H1 (cell line): ENCODE data around the gene LARP4B. TPM values are rescaled to one million over a fixed set of nuclear protein-coding genes. Genes with fewer than 3 reads are reported as not detected.

ENCODE experiments used
- CTCF ChIA-PET: fragments of 300-600 bp; sonication (Branson Sonifier 250); formaldehyde crosslinking; loops from one replicate; lab custom pipeline; 2021; ENCODE audit not compliant: partially characterized antibody; lab: Charles Lee
- POLR2A ChIA-PET: fragments of 300-600 bp; sonication (Branson Sonifier 250); formaldehyde crosslinking; loops from one replicate; lab custom pipeline; 2021; ENCODE audit warnings: inconsistent platforms; ENCODE audit not compliant: partially characterized antibody; lab: Charles Lee
- DNase-seq, 2 experiments: peaks; one replicate each; pipeline versions ENCODE4 v3.0.0 to v3.0.0-alpha.2; 2010 to 2022; ENCODE audit warnings: low spot score in 2 of 2, low read depth in 1 of 2, mixed read lengths in 1 of 2
- FAIRE-seq: peaks from 2 replicates; lab custom pipeline; 2011; peaks lifted over from hg19 to GRCh38; lab: Jason Lieb, UNC
- H2AFZ ChIP-seq: 2 replicates; pipeline ENCODE4 v1.8.1; 2012; ENCODE audit warnings: low read length, inconsistent platforms
- H2AK5ac ChIP-seq: 2 replicates; pipeline ENCODE4 v1.6.1; 2013; ENCODE audit warnings: low read depth, low read length
- H2BK120ac ChIP-seq: replicated peaks from 2 replicates; pipeline ENCODE3; 2013; ENCODE audit warnings: low read depth, low read length, inconsistent platforms
- H2BK12ac ChIP-seq: 2 replicates; pipeline ENCODE4 v1.6.1; 2013; ENCODE audit warnings: low read depth, low read length
- H2BK15ac ChIP-seq: 2 replicates; pipeline ENCODE4 v1.6.1; 2013; ENCODE audit warnings: low read length
- H2BK20ac ChIP-seq: 2 replicates; pipeline ENCODE4 v1.6.1; 2013; ENCODE audit warnings: low read length
- H2BK5ac ChIP-seq: 2 replicates; pipeline ENCODE4 v1.6.1; 2013; ENCODE audit warnings: low read depth, low read length
- H3K14ac ChIP-seq: 2 replicates; pipeline ENCODE4 v1.6.1; 2013; ENCODE audit warnings: inconsistent platforms; ENCODE audit not compliant: insufficient read length
- H3K18ac ChIP-seq: 2 replicates; pipeline ENCODE4 v1.6.1; 2013; ENCODE audit warnings: low read length; ENCODE audit errors: extremely low read depth
- H3K23ac ChIP-seq: 2 replicates; pipeline ENCODE4 v1.6.1; 2013; ENCODE audit warnings: inconsistent platforms; ENCODE audit not compliant: insufficient read length
- H3K23me2 ChIP-seq: 2 replicates; pipeline ENCODE4 v1.6.1; 2013; ENCODE audit warnings: low read depth, low read length
- H3K27ac ChIP-seq: 2 replicates; pipeline ENCODE4 v1.6.1; 2011; ENCODE audit warnings: low read depth, low read length, inconsistent platforms
- H3K27me3 ChIP-seq, 4 experiments: replicated peaks in 1 of 4; 1 replicate in 1 of 4; 2 replicates in 3 of 4; pipeline versions ENCODE4 v1.6.1 to v1.8.1; 2011 to 2013; ENCODE audit warnings: low read length in 3 of 4, mild to moderate bottlenecking in 3 of 4, inconsistent platforms in 2 of 4, mixed read lengths in 2 of 4, moderate library complexity in 1 of 4; ENCODE audit not compliant: control insufficient read depth in 3 of 4, insufficient read depth in 3 of 4; ENCODE audit errors: extremely low read depth in 1 of 4
- H3K36me3 ChIP-seq, 4 experiments: 2 replicates each; pipeline versions ENCODE4 v1.6.1 to v1.8.1; 2011 to 2013; ENCODE audit warnings: mild to moderate bottlenecking in 4 of 4, low read length in 3 of 4, moderate library complexity in 2 of 4, control low read depth in 1 of 4, inconsistent platforms in 1 of 4; ENCODE audit not compliant: insufficient read depth in 4 of 4, control insufficient read depth in 2 of 4
- H3K4ac ChIP-seq: replicated peaks from 2 replicates; pipeline ENCODE3; 2013; ENCODE audit warnings: low read length, low read depth, mixed read lengths, inconsistent platforms; ENCODE audit not compliant: insufficient read length
- H3K4me1 ChIP-seq, 4 experiments: replicated peaks in 1 of 4; 1 replicate in 1 of 4; 2 replicates in 3 of 4; pipeline versions ENCODE4 v1.6.1 to v1.8.1; 2011 to 2013; ENCODE audit warnings: low read length in 3 of 4, inconsistent platforms in 2 of 4, mixed read lengths in 1 of 4; ENCODE audit not compliant: insufficient read depth in 4 of 4, control insufficient read depth in 3 of 4
- H3K4me2 ChIP-seq, 2 experiments: 2 replicates each; pipeline versions ENCODE4 v1.6.1 to v1.8.1; 2011 to 2013; ENCODE audit warnings: low read depth in 2 of 2, low read length in 2 of 2, control low read depth in 1 of 2, inconsistent platforms in 1 of 2, mild to moderate bottlenecking in 1 of 2; ENCODE audit not compliant: insufficient read depth in 1 of 2
- H3K4me3 ChIP-seq, 4 experiments: fragments of 200-600, 300-600 bp in 1 of 4; sonication (generic), shearing (Covaris generic), sonication (Bioruptor Twin) in 1 of 4; 2 replicates each; pipeline versions ENCODE4 v1.5.1 to v1.8.1; 2011 to 2016; ENCODE audit warnings: low read length in 4 of 4, low read depth in 3 of 4, control low read depth in 2 of 4, inconsistent platforms in 2 of 4, mild to moderate bottlenecking in 2 of 4, mixed read lengths in 1 of 4, moderate library complexity in 1 of 4; ENCODE audit not compliant: insufficient read depth in 2 of 4; ENCODE audit errors: extremely low read depth in 1 of 4
- H3K56ac ChIP-seq: replicated peaks from 2 replicates; pipeline ENCODE3; 2013; ENCODE audit warnings: low read depth, mild to moderate bottlenecking, mixed read lengths, low read length, inconsistent platforms; ENCODE audit not compliant: insufficient read length
- H3K79me1 ChIP-seq: 2 replicates; pipeline ENCODE4 v1.6.1; 2013; ENCODE audit warnings: low read depth, low read length, control low read depth
- H3K79me2 ChIP-seq, 2 experiments: 2 replicates each; pipeline versions ENCODE4 v1.6.1 to v1.8.1; 2012 to 2013; ENCODE audit warnings: low read length in 2 of 2, mild to moderate bottlenecking in 2 of 2, inconsistent platforms in 1 of 2; ENCODE audit not compliant: insufficient read depth in 2 of 2, control insufficient read depth in 1 of 2
- H3K9ac ChIP-seq, 4 experiments: replicated peaks in 1 of 4; 1 replicate in 1 of 4; 2 replicates in 3 of 4; pipeline versions ENCODE4 v1.6.1 to v1.8.1; 2011 to 2013; ENCODE audit warnings: low read depth in 3 of 4, low read length in 3 of 4, control low read depth in 2 of 4, mild to moderate bottlenecking in 2 of 4, moderate library complexity in 2 of 4, inconsistent platforms in 1 of 4; ENCODE audit errors: extremely low read depth in 1 of 4
- H3K9me3 ChIP-seq, 2 experiments: 2 replicates each; pipeline versions ENCODE4 v1.6.1 to v1.8.1; 2012 to 2013; ENCODE audit warnings: mild to moderate bottlenecking in 2 of 2, moderate library complexity in 2 of 2, control low read depth in 1 of 2, inconsistent platforms in 1 of 2, low read depth in 1 of 2, low read length in 1 of 2, mixed read lengths in 1 of 2; ENCODE audit not compliant: insufficient read depth in 2 of 2
- H4K20me1 ChIP-seq, 2 experiments: replicated peaks in 1 of 2; 2 replicates each; pipeline versions ENCODE3 to v1.8.1; 2011 to 2013; ENCODE audit warnings: inconsistent platforms in 2 of 2, low read length in 2 of 2, mild to moderate bottlenecking in 1 of 2; ENCODE audit not compliant: insufficient read depth in 2 of 2, control insufficient read depth in 1 of 2
- H4K5ac ChIP-seq: 2 replicates; pipeline ENCODE4 v1.6.1; 2013; ENCODE audit warnings: low read length, low read depth, mixed read lengths, inconsistent platforms; ENCODE audit not compliant: insufficient read length
- H4K8ac ChIP-seq: 2 replicates; pipeline ENCODE4 v1.8.0; 2013; ENCODE audit warnings: mild to moderate bottlenecking, moderate library complexity, low read length, inconsistent platforms; ENCODE audit not compliant: insufficient read depth; ENCODE audit errors: extremely low read depth
- H4K91ac ChIP-seq: replicated peaks from 2 replicates; pipeline ENCODE3; 2013; ENCODE audit warnings: low read length, mixed read lengths, inconsistent platforms; ENCODE audit not compliant: insufficient read length
- JUND ChIP-seq: IDR thresholded peaks from 2 replicates; pipeline ENCODE4 v1.6.1; 2011; ENCODE audit warnings: mild to moderate bottlenecking, improper control_type of control experiment, low read length
- KDM1A ChIP-seq: fragments of 200-600, 300-600 bp; sonication (generic); IDR thresholded peaks from 2 replicates; pipeline ENCODE4 v1.7.1; 2016; ENCODE audit warnings: mild to moderate bottlenecking, low read length, borderline replicate concordance
- NANOG ChIP-seq: IDR thresholded peaks from 2 replicates; pipeline ENCODE4 v1.6.1; 2011; ENCODE audit warnings: low read length, low read depth, mild to moderate bottlenecking, inconsistent platforms; ENCODE audit not compliant: insufficient read depth, poor library complexity, severe bottlenecking
- RAD21 ChIP-seq, 2 experiments: IDR thresholded peaks in 1 of 2; conservative IDR thresholded peaks in 1 of 2; 2 replicates each; pipeline ENCODE4 v1.6.1; 2011; ENCODE audit warnings: low read depth in 2 of 2, low read length in 2 of 2, improper control_type of control experiment in 1 of 2, inconsistent platforms in 1 of 2, mild to moderate bottlenecking in 1 of 2, moderate library complexity in 1 of 2
- WGBS, 2 experiments: shearing (Covaris generic) in 1 of 2; methylation state at CpG; one replicate each; pipeline versions ENCODE4 v1.1.6 to v1.1.7; 2013 to 2015; ENCODE audit warnings: low lambda C conversion rate in 2 of 2, mixed read lengths in 2 of 2, inconsistent platforms in 1 of 2, low coverage in 1 of 2, missing lambda C conversion rate in 1 of 2; ENCODE audit not compliant: insufficient replicate concordance in 2 of 2, insufficient coverage in 1 of 2, insufficient read length in 1 of 2; ENCODE audit errors: extremely low coverage in 1 of 2, missing lambda C conversion rate in 1 of 2; 5-methylcytosine and 5-hydroxymethylcytosine counted together
- polyA plus RNA-seq, 7 experiments: library from polyadenylated mRNA; depleted of rRNA in 3 of 7; stranded (reverse) in 5 of 7; unstranded in 2 of 7; fragments of >200 nt in 5 of 7; fragments of 200-250 nt in 2 of 7; gene quantifications; 1 replicate in 5 of 7; 2 replicates in 1 of 7; 4 replicates in 1 of 7; pipeline versions ENCODE4 v1.2.1 to v1.2.3, GENCODE V29; 2011 to 2013; ENCODE audit warnings: missing spikeins in 2 of 7, mixed read lengths in 2 of 7
- total RNA-seq: library from RNA; stranded (reverse); fragmentation: NEBNext Ultra II Directional; extraction: Animal tissue kit (Norgen Biotek cat#: 25700); gene quantifications from 2 replicates; pipeline ENCODE4 v1.2.1, GENCODE V29; 2021
- TF ChIP-seq, protein P1 (sequence below): IDR thresholded peaks from 2 replicates; pipeline ENCODE4 v1.6.1; 2012; ENCODE audit warnings: low read length, inconsistent platforms

LARP4B gene
- total and polyA plus RNA-seq, 2 of the 8 experiments (the other 6 are each of a cell fraction or from before 2014, with no cell fraction given), result 20.1 to 78.6 TPM

DNA sequence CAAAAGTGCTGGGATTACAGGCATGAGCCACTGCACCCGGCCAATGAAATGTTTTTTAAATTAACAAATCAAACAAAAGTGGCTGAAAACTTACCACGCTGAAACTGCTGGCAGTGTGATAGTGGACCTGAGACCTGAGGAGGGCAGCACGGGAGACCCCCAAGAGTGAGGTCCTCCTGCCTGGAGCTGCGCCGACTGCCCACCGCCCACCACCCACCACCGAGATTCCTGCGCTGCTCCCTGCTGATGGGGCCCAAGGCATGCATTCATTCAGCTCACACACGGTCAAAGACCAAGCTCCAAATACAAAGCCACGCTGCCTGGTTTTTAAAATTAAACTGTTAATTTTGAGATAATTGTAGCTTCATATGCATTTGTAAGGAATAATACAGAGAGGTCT, 16.4 kb upstream of the LARP4B start:
- no peak overlapping the region for H3K14ac ChIP-seq
- H3K4me1 ChIP-seq, result peaks cover 0 to 4% (median 0%) of the 10 kb centered on the region in 4 experiments; a peak in 1 of 7 replicates
- no peak overlapping the region for H3K27ac ChIP-seq
- no peak overlapping the region for H4K8ac ChIP-seq
- H3K56ac ChIP-seq, result no peak overlapping the region
- H3K4me2 ChIP-seq, result no peak overlapping the region
- H2BK12ac ChIP-seq, result no peak overlapping the region
- FAIRE-seq (no peak), DNase-seq (no peak)
- no peak overlapping the region for H2BK120ac ChIP-seq
- CTCF ChIA-PET, result interaction anchor here (1.1 kb wide), 1 partner anchor 154 kb away, joined by 3 read pairs; no protein-coding TSS in a partner anchor
- no peak overlapping the region for H3K9ac ChIP-seq
- H2BK5ac ChIP-seq, result no peak overlapping the region
- H2AFZ ChIP-seq, result no peak overlapping the region
- H3K79me1 ChIP-seq, result no peaks in the 10 kb centered on the region
- H3K79me2 ChIP-seq, result no peaks in the 10 kb centered on the region
- H3K4ac ChIP-seq, result no peak overlapping the region
- H4K5ac ChIP-seq, result no peak overlapping the region
- no peak overlapping the region for H2BK20ac ChIP-seq
- no peak overlapping the region for H3K18ac ChIP-seq
- no peaks in the 10 kb centered on the region for H3K9me3 ChIP-seq
- H3K36me3 ChIP-seq, result no peaks in the 10 kb centered on the region
- H2BK15ac ChIP-seq, result no peak overlapping the region
- H3K4me3 ChIP-seq, result no peak overlapping the region
- 97% methylated on average over 10 of the region's 10 CpGs; no CpG with 5 or more reads in 1 of the 2 experiments for WGBS, 2 experiments
- no peaks in the 10 kb centered on the region for H3K23me2 ChIP-seq
- H4K91ac ChIP-seq, result no peak overlapping the region
- POLR2A ChIA-PET, result interaction anchor here (0.6 to 0.8 kb wide), 2 partner anchors 14 to 19 kb away, joined by 3 read pairs; no protein-coding TSS in a partner anchor
- peaks cover 0 to 1% of the 10 kb centered on the region in 2 experiments for H4K20me1 ChIP-seq
- H3K27me3 ChIP-seq, result no peaks in the 10 kb centered on the region
- H2AK5ac ChIP-seq, result no peak overlapping the region
- H3K23ac ChIP-seq, result no peak overlapping the region
- TF ChIP-seq RAD21 (IDR thresholded peaks at IDR 0.05 in 1 of 2, conservative IDR thresholded peaks at IDR 0.05 in 1 of 2; ENCODE audit: low read depth in 2 of 2, low read length in 2 of 2), result no peak
- no peak for TF ChIP-seq NANOG
- TF ChIP-seq KDM1A, result no peak
- no peak for TF ChIP-seq JUND
- TF ChIP-seq, protein P1, sequence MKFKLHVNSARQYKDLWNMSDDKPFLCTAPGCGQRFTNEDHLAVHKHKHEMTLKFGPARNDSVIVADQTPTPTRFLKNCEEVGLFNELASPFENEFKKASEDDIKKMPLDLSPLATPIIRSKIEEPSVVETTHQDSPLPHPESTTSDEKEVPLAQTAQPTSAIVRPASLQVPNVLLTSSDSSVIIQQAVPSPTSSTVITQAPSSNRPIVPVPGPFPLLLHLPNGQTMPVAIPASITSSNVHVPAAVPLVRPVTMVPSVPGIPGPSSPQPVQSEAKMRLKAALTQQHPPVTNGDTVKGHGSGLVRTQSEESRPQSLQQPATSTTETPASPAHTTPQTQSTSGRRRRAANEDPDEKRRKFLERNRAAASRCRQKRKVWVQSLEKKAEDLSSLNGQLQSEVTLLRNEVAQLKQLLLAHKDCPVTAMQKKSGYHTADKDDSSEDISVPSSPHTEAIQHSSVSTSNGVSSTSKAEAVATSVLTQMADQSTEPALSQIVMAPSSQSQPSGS, result no peak
